Epithelial cell of esophagus (primary cell): ENCODE data around the gene TENT5D.
"Not testable (repeated sequence)": the region's sequence is repeated elsewhere in the genome, so short reads cannot be mapped to it uniquely, and the experiment has no call there.

Source experiments
- DNase-seq: peaks from one replicate; pipeline ENCODE4 v3.0.0; 2010; ENCODE audit warnings: low read depth
- H3K4me3 ChIP-seq: 2 replicates; pipeline ENCODE4 v1.5.1; 2011; ENCODE audit warnings: mild to moderate bottlenecking, low read length, control low read depth
- TF ChIP-seq, protein P1 (sequence below): IDR thresholded peaks from 2 replicates; pipeline ENCODE4 v1.5.1; 2011; ENCODE audit warnings: low read depth, mild to moderate bottlenecking, low read length, control low read depth, inconsistent platforms; ENCODE audit not compliant: insufficient read depth; ENCODE audit errors: missing control alignments

TENT5D gene

GRCh38 chrX:80420147-80420546 is at the start of gene TENT5D:
Gene TENT5D, plus strand, starts transcription at chrX:80420447. Its CDS starts 22,093 bp downstream, at chrX:80442540.
- TF ChIP-seq, protein P1, sequence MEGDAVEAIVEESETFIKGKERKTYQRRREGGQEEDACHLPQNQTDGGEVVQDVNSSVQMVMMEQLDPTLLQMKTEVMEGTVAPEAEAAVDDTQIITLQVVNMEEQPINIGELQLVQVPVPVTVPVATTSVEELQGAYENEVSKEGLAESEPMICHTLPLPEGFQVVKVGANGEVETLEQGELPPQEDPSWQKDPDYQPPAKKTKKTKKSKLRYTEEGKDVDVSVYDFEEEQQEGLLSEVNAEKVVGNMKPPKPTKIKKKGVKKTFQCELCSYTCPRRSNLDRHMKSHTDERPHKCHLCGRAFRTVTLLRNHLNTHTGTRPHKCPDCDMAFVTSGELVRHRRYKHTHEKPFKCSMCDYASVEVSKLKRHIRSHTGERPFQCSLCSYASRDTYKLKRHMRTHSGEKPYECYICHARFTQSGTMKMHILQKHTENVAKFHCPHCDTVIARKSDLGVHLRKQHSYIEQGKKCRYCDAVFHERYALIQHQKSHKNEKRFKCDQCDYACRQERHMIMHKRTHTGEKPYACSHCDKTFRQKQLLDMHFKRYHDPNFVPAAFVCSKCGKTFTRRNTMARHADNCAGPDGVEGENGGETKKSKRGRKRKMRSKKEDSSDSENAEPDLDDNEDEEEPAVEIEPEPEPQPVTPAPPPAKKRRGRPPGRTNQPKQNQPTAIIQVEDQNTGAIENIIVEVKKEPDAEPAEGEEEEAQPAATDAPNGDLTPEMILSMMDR: no peak
- H3K4me3 ChIP-seq: no peak within 1 kb of the TSS
- DNase-seq: no peak

GRCh38 chrX:80385651-80386050 is 34.6 kb upstream of the TENT5D start:
- H3K4me3 ChIP-seq, DNase-seq: not testable (repeated sequence)

DNA sequence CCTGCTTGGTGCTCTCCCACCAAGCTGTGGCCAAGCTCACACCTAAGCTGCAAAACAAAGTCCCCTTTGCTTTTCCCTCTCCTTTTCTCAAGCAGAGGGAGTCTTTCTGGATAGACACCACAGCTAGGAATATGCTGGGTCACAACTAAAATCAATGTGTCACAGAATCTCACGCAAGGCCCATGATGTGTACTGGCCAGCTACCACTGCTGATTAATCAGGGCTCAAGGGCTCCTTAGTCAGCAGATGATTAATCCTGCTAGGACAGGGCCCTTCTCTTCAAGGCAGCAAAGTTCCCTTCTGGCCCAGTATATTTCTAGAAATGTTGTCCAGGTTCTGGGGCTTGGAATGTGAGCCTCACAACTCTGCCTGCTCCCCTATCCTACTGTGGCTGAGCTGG is 32.0 kb upstream of the TENT5D start:
- TF ChIP-seq, protein P1: no peak

GRCh38 chrX:80412042-80412441 is 8.2 kb upstream of the TENT5D start:
- TF ChIP-seq, protein P1: no peak
- H3K4me3 ChIP-seq: no peak overlapping the region
- DNase-seq: no peak

More for the DNA sequence above, 32.0 kb upstream of the TENT5D start:
- peak; percentile 4 for DNase-seq
- H3K4me3 ChIP-seq: no peak overlapping the region

- TF ChIP-seq, protein P1: no peak
- no peak for DNase-seq
- no peak overlapping the region for H3K4me3 ChIP-seq
Measured at GRCh38 chrX:80423000-80423399, 2.8 kb downstream of the TENT5D start.

DNA sequence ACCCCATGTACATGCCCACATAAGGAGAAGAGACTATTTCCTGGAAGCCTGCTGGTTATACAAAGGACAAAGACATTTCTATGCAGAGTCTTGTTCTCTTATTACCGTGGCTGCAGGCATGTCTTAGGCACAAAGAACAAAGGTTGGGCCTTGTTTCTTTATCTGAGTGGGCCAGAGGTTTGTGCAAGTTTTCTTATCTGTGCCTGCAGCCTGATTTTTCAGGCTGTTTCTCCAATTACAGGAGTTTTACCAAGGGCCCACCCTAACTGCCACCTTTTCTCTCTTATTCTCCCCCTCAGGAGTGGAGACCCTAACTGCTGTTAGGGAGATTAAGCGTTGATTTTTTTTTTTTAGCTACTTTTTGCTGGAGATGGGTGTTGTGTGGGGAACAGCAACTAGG is 3.5 kb downstream of the TENT5D start:
- DNase-seq: no peak
- TF ChIP-seq, protein P1: no peak
- H3K4me3 ChIP-seq: no peak overlapping the region

DNA sequence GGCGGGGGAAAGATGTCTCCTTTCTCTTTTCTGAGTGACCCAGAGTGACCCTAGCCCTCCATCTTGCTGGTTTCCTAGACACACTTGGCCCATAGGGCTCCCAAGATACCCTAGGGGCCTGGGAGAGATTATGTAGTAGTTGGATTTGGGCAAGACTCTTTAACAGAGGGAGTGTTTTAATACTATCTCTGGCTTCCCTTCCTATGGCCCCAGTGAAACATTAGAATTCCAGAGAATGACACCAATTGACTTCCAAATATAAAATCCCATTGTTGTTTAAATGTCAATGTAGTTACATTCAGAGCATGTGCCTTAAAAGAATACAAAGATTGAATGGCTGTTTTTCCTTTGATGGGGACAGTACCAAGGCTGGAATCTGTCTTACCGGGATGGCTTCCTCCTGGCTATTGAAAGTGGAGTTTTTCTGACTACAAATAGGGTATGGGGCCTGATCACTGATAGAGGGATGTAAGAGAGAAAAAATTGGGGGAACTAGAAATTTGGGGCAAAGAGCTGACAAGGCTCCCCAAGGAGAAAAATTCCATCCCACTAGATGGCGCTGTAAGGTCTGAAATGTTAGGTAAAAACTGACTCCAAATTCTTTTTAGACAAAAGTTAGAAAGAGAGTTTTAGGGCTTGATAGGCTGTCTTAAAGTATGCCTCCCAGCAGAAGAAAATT is 10.7 kb downstream of the TENT5D start:
- H3K4me3 ChIP-seq: no peak overlapping the region
- DNase-seq: peak; percentile 2
- TF ChIP-seq, protein P1: no peak
